Activated CD4-positive, alpha-beta T cell treated with anti-CD3 and anti-CD28 coated beads, Interleukin-2, amount 10 ng/mL, durations not matched to agents 24 days and 14 days (primary cell): ENCODE data around the gene KRTAP4-9. TPM values are rescaled to one million over a fixed set of nuclear protein-coding genes. Genes with fewer than 3 reads are reported as not detected.
"Not testable (repeated sequence)": the region's sequence is repeated elsewhere in the genome, so short reads cannot be mapped to it uniquely, and the experiment has no call there.

ENCODE experiments used
- DNase-seq: peaks from one replicate; pipeline ENCODE4 v3.0.0; 2022
- H3K27ac Mint-ChIP-seq: one replicate; pipeline ENCODE4 v1.8.0; 2022; ENCODE audit warnings: mild to moderate bottlenecking, mixed read lengths
- H3K27me3 Mint-ChIP-seq: one replicate; pipeline ENCODE4 v1.8.0; 2022; ENCODE audit warnings: mixed read lengths
- H3K36me3 Mint-ChIP-seq: one replicate; pipeline ENCODE4 v1.8.0; 2022; ENCODE audit warnings: low read depth, mild to moderate bottlenecking, mixed read lengths
- H3K4me1 Mint-ChIP-seq: one replicate; pipeline ENCODE4 v1.8.0; 2021; ENCODE audit warnings: mixed read lengths
- H3K4me3 Mint-ChIP-seq: one replicate; pipeline ENCODE4 v1.8.0; 2022; ENCODE audit warnings: mild to moderate bottlenecking, moderate library complexity, mixed read lengths
- H3K9me3 Mint-ChIP-seq: one replicate; pipeline ENCODE4 v1.8.0; 2021; ENCODE audit warnings: mixed read lengths
- intact Hi-C: fragments of 100-400 bp; cut with micrococcal nuclease; formaldehyde crosslinking; loops from one replicate; pipeline ENCODE4 v1.15.1; 2023
- total RNA-seq: library from RNA; stranded (reverse); gene quantifications from 2 replicates; pipeline ENCODE4 v1.2.3, GENCODE V29; 2022

Gene KRTAP4-9
- total RNA-seq, 1 donor from 2014 or later: not detected

- no peaks in the 10 kb centered on the region for H3K4me1 Mint-ChIP-seq
- DNase-seq: no peak
Measured at GRCh38 chr17:41131979-41132378, 26.8 kb downstream of the KRTAP4-9 start.

GRCh38 chr17:41133880-41134735 is 28.9 kb downstream of the KRTAP4-9 start:
- H3K27me3 Mint-ChIP-seq: peaks cover 3% of the 10 kb centered on the region
- H3K9me3 Mint-ChIP-seq: peaks cover 7% of the 10 kb centered on the region
- H3K27ac Mint-ChIP-seq: no peak overlapping the region
- intact Hi-C loops: no loop called here
- no peaks in the 10 kb centered on the region for H3K4me1 Mint-ChIP-seq
- no peaks in the 10 kb centered on the region for H3K36me3 Mint-ChIP-seq
- no peak for DNase-seq
- no peak overlapping the region for H3K4me3 Mint-ChIP-seq

More at GRCh38 chr17:41131979-41132378, 26.8 kb downstream of the KRTAP4-9 start:
- intact Hi-C loops: no loop called here
- Mint-ChIP-seq H3K4me3 (no peak overlapping the region), H3K27ac (no peak overlapping the region), H3K27me3 (no peaks in the 10 kb centered on the region), H3K9me3 (no peaks in the 10 kb centered on the region), H3K36me3 (no peaks in the 10 kb centered on the region)

GRCh38 chr17:41139865-41140264 is 34.7 kb downstream of the KRTAP4-9 start:
- peaks cover 27% of the 10 kb centered on the region for H3K9me3 Mint-ChIP-seq
- intact Hi-C loops, H3K27me3 Mint-ChIP-seq, H3K36me3 Mint-ChIP-seq, H3K4me1 Mint-ChIP-seq, DNase-seq, H3K4me3 Mint-ChIP-seq, H3K27ac Mint-ChIP-seq: not testable (repeated sequence)

GRCh38 chr17:41140360-41141131 is 35.4 kb downstream of the KRTAP4-9 start, which contains the start of gene KRTAP4-6:
KRTAP4-6 (minus strand) TSS chr17:41140544; CDS start chr17:41140487, 57 bp downstream.
- no peak for DNase-seq
- Mint-ChIP-seq H3K36me3 (no peaks in the 10 kb centered on the region), H3K9me3 (peaks cover 27% of the 10 kb centered on the region), H3K27me3 (peaks cover 3% of the 10 kb centered on the region), H3K4me3 (no peak within 1 kb of the TSS), H3K27ac (no peak within 1 kb of the TSS), H3K4me1 (no peaks in the 10 kb centered on the region)
- intact Hi-C loops: no loop called here

DNA sequence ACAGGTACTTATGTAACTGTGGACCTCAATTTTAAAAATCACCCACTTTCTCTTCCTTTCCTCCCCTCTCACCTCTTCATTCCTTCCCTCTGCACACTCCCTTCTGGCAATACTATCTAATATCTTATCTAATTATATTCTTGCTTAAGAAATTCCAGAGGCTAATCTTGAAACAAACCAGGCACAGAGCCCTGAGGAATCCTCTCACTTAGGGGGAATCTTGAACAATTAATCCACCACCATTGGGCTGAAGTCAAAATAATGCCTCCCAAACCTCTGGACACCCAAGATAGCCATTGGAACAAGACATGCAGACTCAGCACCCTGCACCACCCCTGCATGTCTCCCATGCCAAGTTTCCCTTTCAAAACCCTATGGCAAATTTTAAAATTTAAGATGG is 36.2 kb downstream of the KRTAP4-9 start:
- intact Hi-C loops: no loop called here
- DNase-seq: no peak
- no peaks in the 10 kb centered on the region for H3K36me3 Mint-ChIP-seq
- H3K9me3 Mint-ChIP-seq: peaks cover 27% of the 10 kb centered on the region
- H3K27ac Mint-ChIP-seq: no peak overlapping the region
- H3K4me1 Mint-ChIP-seq: no peaks in the 10 kb centered on the region
- no peak overlapping the region for H3K4me3 Mint-ChIP-seq
- peaks cover 3% of the 10 kb centered on the region for H3K27me3 Mint-ChIP-seq

DNA sequence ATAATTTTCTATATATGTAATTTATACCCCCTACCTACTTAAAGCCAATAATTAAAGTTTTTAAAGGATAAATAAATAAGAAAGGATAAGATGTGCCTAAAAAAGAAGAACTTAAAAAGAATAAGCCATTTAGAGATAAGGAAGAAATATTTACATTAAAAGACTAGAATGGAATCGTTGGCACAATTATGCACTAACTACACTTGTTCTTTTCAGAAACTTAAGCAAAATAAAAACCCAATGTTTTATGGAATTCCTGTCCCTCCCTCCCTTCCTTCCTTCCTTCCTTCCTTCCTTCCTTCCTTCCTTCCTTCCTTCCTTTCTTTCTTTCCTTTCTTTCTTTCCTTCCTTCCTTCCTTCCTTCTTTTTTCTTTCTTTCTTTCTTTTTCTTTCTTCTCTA is 39.7 kb downstream of the KRTAP4-9 start:
- no peak for DNase-seq
- no peak overlapping the region for H3K4me3 Mint-ChIP-seq
- no peaks in the 10 kb centered on the region for H3K27me3 Mint-ChIP-seq
- H3K4me1 Mint-ChIP-seq: no peaks in the 10 kb centered on the region
- H3K9me3 Mint-ChIP-seq: peaks cover 20% of the 10 kb centered on the region
- no peaks in the 10 kb centered on the region for H3K36me3 Mint-ChIP-seq
- H3K27ac Mint-ChIP-seq: no peak overlapping the region
- intact Hi-C loops: no loop called here

- intact Hi-C loops: no loop called here
- Mint-ChIP-seq H3K4me1 (no peaks in the 10 kb centered on the region), H3K27ac (no peak overlapping the region), H3K9me3 (peaks cover 20% of the 10 kb centered on the region), H3K36me3 (no peaks in the 10 kb centered on the region), H3K27me3 (no peaks in the 10 kb centered on the region), H3K4me3 (no peak overlapping the region)
- no peak for DNase-seq
Measured at GRCh38 chr17:41145261-41145660, 40.1 kb downstream of the KRTAP4-9 start.

DNA sequence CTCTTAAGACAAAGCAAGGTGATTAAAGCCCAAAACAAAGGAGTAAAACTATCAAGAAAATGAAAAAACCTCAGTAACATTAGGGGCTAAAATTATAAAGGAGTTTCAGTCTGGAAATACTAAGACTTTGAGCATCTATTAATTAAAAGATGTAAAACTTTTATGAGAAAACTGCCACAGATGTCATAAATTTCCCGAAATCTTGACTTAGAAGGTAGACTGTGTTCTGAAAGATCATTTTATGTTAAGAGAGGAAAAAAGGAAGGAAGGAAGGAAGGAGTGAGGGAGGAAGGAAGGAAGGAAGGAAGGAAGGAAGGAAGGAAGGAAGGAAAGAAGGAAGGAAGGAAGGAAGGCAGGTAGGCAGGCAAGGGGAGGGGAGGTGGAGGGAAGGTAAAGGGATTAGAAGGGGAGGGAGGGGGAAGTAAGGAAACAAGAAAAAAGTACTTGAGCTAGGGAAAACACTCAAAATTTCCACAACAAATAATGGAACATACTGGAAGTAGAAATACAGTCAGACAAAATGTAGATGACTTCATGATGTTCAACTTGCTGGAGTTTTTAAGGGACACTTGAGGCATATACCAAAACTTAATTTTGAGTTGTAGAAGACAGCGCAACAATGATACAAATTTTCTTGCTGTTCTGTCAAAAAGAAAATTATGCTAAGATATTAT is 42.5 kb downstream of the KRTAP4-9 start:
- H3K9me3 Mint-ChIP-seq: peaks cover 10% of the 10 kb centered on the region
- no peak for DNase-seq
- no peaks in the 10 kb centered on the region for H3K4me1 Mint-ChIP-seq
- no peaks in the 10 kb centered on the region for H3K36me3 Mint-ChIP-seq
- H3K27me3 Mint-ChIP-seq: no peaks in the 10 kb centered on the region
- H3K27ac Mint-ChIP-seq: no peak overlapping the region
- no peak overlapping the region for H3K4me3 Mint-ChIP-seq
- intact Hi-C loops: no loop called here

DNA sequence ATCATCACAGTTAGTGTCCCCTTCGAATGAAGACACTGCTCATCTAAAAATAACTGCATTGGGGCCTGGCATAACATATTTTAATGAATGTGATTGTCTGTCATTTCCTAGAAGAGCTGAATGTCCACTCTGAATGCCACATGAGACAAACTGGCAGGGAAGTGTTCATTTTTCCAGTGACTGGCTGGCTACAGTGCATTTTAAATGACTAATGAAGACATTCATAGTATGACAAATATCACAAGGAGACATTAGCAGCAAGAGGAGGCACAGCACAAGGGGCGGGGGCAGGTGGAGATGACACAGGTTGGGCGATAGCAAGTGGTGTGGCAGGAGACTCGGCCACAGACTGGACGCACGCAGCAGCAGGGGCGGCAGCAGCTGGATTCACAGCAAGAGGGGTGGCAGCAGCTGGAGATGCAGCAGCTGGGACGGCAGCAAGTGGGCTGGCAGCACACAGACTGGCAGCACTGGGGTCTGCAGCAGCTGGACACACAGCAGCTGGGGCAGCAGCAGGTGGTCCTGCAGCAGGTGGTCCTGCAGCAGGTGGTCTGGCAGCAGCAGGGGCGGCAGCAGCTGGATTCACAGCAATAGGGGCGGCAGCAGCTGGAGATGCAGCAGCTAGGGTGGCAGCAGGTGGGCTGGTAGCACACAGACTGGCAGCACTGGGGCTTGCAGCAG is 43.9 kb downstream of the KRTAP4-9 start:
- DNase-seq, intact Hi-C loops, H3K27me3 Mint-ChIP-seq, H3K4me3 Mint-ChIP-seq, H3K9me3 Mint-ChIP-seq, H3K36me3 Mint-ChIP-seq, H3K4me1 Mint-ChIP-seq, H3K27ac Mint-ChIP-seq: not testable (repeated sequence)

- H3K9me3 Mint-ChIP-seq: no peaks in the 10 kb centered on the region
- peaks cover 6% of the 10 kb centered on the region for H3K27me3 Mint-ChIP-seq
- H3K27ac Mint-ChIP-seq: no peak within 1 kb of the TSS
- no peaks in the 10 kb centered on the region for H3K4me1 Mint-ChIP-seq
- intact Hi-C loops: no loop called here
- no peak within 1 kb of the TSS for H3K4me3 Mint-ChIP-seq
- DNase-seq: no peak
- no peaks in the 10 kb centered on the region for H3K36me3 Mint-ChIP-seq
Measured at GRCh38 chr17:41149652-41149985, 44.4 kb downstream of the KRTAP4-9 start, which contains the start of gene KRTAP4-5. KRTAP4-5 (minus strand) TSS chr17:41149825; CDS start chr17:41149767, 58 bp downstream.

DNA sequence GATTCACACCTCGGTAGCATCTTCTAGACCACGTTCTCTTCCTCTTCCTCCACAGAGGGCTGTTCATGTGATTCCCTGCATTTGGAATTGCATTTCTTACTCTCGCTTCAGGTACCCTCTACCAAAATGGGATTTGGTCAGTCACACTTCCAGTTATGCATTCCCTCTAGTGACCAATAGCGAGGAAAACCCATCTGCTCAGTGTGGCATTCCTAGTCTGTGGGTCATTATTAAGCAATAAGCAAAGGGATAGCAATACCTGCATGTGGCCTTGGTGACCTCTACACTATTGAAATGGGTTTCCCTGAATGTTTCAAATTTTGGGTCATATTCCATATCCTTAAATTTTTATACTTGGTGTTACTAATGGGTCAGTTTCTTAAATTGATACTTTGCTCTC is 44.8 kb downstream of the KRTAP4-9 start:
- H3K9me3 Mint-ChIP-seq: no peaks in the 10 kb centered on the region
- intact Hi-C loops: no loop called here
- no peak overlapping the region for H3K27ac Mint-ChIP-seq
- H3K4me1 Mint-ChIP-seq: no peaks in the 10 kb centered on the region
- no peak overlapping the region for H3K4me3 Mint-ChIP-seq
- DNase-seq: no peak
- no peaks in the 10 kb centered on the region for H3K36me3 Mint-ChIP-seq
- H3K27me3 Mint-ChIP-seq: peaks cover 6% of the 10 kb centered on the region

DNA sequence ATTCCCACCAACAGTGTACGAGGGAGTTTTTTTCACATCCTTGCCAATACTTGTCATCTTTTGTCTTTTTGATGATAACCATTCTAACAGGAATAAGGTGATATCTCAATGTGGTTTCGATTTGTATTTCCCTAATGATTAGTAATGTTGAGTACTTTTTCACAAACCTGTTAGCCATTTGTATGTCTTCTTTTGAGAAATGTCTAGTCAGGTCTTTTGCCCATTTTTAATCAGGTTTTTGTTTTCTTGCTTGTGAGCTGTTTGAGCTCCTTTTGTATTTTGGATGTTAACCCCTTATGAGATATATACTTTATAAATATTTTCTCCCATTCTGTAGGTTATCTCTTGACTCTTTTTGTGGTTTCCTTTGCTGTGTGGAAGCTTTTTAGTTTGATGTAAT is 46.3 kb downstream of the KRTAP4-9 start:
- H3K36me3 Mint-ChIP-seq: no peaks in the 10 kb centered on the region

DNA sequence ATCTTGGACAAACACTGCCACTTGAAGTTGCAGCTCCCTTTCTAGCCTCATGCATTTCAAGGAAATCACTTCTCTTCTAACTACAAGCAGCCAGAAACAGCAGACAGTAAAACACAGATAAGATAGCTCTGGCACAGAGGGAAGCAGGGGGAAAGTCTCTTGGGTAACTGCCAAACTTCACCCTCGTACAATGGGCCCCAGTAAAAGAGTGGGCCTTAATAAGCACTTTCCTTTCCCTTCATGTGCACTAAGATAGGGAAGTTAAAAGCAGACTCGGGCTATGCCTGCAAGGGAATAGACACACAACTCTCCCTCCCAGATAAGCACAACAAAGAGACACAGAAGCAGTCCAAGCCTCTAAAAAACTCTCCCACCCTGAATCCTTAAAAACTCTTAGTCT is 48.7 kb downstream of the KRTAP4-9 start:
- Mint-ChIP-seq H3K36me3 (no peaks in the 10 kb centered on the region), H3K4me1 (no peaks in the 10 kb centered on the region), H3K9me3 (no peaks in the 10 kb centered on the region), H3K27me3 (peaks cover 16% of the 10 kb centered on the region), H3K27ac (no peak overlapping the region), H3K4me3 (no peak overlapping the region)
- DNase-seq: no peak
- intact Hi-C loops: no loop called here

More for the DNA sequence above, 46.3 kb downstream of the KRTAP4-9 start:
- H3K27me3 Mint-ChIP-seq: peaks cover 10% of the 10 kb centered on the region
- no peaks in the 10 kb centered on the region for H3K9me3 Mint-ChIP-seq
- H3K4me3 Mint-ChIP-seq: no peak overlapping the region
- no peaks in the 10 kb centered on the region for H3K4me1 Mint-ChIP-seq
- H3K27ac Mint-ChIP-seq: no peak overlapping the region
- intact Hi-C loops: no loop called here
- DNase-seq: no peak
